ENCODE results near the gene DSTYK.
"Not testable (repeated sequence)": the region's sequence is repeated elsewhere in the genome, so short reads cannot be mapped to it uniquely, and the experiment has no call there.

GRCh38 chr1:205180331-205180730, 31.2 kb downstream of the DSTYK start:
- not testable (repeated sequence) for TF ChIP-seq CTCF (IDR thresholded peaks at IDR 0.05; ENCODE audit: insufficient read depth, low read depth, low read length); EZH2 (IDR thresholded peaks at IDR 0.05; ENCODE audit: insufficient read depth, low read length)

Data from astrocyte (in vitro differentiated cells and primary cell).